ENCODE measurements around the gene LRRK2.

Gene LRRK2

DNA sequence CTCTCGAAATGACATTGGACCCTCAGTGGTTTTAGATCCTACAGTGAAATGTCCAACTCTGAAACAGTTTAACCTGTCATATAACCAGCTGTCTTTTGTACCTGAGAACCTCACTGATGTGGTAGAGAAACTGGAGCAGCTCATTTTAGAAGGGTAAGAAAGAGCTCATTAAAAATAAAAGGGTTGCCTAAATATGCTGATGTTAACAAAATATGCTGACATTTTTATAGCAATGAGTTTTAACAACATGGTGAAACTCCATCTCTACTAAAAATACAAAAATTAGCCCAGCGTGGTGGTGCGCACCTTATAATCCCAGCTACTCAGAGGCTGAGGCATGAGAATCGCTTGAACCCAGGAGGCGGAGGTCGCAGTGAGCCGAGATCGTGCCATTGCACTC lies 73.5 kb downstream of the LRRK2 start:
- DNase-seq (ENCODE audit: low read depth), result no peak

GRCh38 chr12:40300490-40300889 lies 75.7 kb downstream of the LRRK2 start:
- DNase-seq (ENCODE audit: low read depth), result no peak
- no peak overlapping the region for H3K4me3 ChIP-seq (ENCODE audit: low read depth, low read length)

More for the DNA sequence above, 73.5 kb downstream of the LRRK2 start:
- no peak overlapping the region for H3K4me3 ChIP-seq (ENCODE audit: low read depth, low read length)

GRCh38 chr12:40309001-40309400 lies 84.2 kb downstream of the LRRK2 start:
- H3K4me3 ChIP-seq (ENCODE audit: low read depth, low read length), result no peak overlapping the region
- DNase-seq (ENCODE audit: low read depth), result no peak

DNA sequence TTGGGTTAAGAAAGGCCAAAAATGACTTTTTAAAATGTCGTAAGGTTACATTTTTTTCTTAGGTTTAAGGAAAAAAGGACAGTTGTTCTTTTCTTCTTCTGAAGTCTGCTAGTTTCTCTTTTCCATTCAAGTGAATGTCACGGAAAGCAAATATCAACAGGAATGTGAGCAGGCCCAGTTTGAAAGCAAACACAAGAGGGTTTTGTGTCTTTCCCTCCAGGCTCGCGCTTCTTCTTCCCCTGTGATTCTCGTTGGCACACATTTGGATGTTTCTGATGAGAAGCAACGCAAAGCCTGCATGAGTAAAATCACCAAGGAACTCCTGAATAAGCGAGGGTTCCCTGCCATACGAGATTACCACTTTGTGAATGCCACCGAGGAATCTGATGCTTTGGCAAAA lies 85.4 kb downstream of the LRRK2 start:
- H3K4me3 ChIP-seq (ENCODE audit: low read depth, low read length), result no peak overlapping the region
- DNase-seq (ENCODE audit: low read depth), result no peak

- no peak for DNase-seq (ENCODE audit: low read depth)
- H3K4me3 ChIP-seq (ENCODE audit: low read depth, low read length), result no peak overlapping the region
Measured at GRCh38 chr12:40312196-40312595, 87.4 kb downstream of the LRRK2 start.

GRCh38 chr12:40312982-40313576 lies 88.3 kb downstream of the LRRK2 start:
- no peak overlapping the region for H3K4me3 ChIP-seq (ENCODE audit: low read depth, low read length)
- DNase-seq (ENCODE audit: low read depth), result no peak

- H3K4me3 ChIP-seq (ENCODE audit: low read depth, low read length), result no peak overlapping the region
- DNase-seq (ENCODE audit: low read depth), result no peak
Measured at GRCh38 chr12:40313928-40314327, 89.1 kb downstream of the LRRK2 start.

DNA sequence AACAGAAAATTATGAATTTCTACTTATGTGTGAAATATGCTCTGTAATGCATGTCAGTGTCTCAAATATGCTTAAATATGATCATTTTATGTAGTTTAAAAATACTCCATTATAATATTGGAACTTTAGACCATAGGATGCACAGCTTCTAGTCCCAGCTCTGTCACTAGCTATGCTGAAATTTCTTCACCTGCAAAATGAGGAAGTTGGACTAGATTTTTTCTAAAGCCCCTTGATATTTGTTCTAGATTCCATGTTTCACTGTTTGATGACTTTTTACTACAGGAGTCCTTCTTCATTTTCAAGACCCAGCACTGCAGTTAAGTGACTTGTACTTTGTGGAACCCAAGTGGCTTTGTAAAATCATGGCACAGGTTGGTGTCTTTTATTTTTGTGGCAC lies 90.1 kb downstream of the LRRK2 start:
- no peak for DNase-seq (ENCODE audit: low read depth)
- no peak overlapping the region for H3K4me3 ChIP-seq (ENCODE audit: low read depth, low read length)

DNA sequence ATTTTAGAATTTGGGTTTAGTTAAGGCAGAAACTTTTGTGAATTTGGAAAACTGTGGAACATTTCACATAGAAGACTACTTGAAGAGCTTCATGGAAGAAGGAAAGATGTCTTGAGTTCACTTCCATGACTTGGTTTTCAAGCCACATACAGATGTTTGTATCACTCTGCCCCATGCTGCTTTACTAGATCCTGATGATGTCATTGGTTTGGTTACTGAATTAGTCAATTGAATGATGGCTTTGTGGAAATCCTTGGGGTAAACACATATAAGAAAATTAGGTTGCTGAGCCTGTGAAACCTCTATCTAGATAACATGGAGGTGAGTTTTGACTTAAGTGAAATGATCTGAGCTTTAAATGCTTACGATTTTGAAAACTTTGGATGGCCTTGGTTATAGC lies 90.6 kb downstream of the LRRK2 start:
- no peak overlapping the region for H3K4me3 ChIP-seq (ENCODE audit: low read depth, low read length)
- no peak for DNase-seq (ENCODE audit: low read depth)

DNA sequence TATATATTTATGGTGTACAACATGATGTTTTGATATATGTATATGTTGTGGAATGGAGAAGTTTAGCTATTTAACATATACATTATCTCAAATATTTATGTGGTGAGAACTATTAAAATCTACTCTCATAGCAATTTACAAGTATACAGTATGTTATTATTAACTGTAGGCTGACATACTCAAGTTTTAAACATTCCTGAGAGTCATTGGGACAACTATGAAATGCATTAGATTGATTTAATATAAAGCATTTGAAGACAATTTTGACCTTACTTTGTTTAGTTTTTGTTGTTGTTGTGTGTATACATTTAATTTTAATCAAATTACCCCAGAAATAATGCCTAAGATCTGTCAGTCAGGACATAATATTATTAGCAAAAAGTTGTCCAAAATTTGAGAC lies 99.5 kb downstream of the LRRK2 start:
- H3K4me3 ChIP-seq (ENCODE audit: low read depth, low read length), result no peak overlapping the region
- no peak for DNase-seq (ENCODE audit: low read depth)

DNA sequence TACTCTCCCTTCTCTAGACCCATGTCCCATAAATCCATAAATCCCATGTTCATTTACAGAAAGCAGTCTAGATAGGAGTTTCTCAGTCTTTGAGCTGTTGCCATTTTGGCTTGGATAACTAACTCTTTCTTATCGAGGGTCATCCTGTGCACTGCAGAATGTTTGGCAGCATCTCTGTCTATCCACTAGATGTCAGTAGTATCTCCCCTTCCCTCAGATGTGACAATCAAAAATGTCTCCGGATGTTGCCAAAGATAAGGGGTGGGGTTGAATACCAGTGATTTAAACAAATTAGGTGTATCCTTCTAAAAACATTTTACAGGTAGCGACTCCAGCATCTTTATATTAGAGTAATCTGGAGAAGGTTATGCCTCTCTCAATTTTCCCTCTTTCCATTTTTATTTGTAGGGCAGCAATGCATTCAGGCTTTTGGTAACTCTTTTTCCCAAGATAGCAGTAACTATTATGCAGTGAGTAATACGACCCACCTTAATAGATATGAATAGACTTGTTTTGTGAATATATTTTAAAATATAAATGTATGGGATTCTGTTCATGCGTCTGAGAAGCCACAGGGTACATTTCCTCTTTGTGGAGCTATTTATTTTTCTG lies 100.7 kb downstream of the LRRK2 start:
- no peak for DNase-seq (ENCODE audit: low read depth)
- no peak overlapping the region for H3K4me3 ChIP-seq (ENCODE audit: low read depth, low read length)

GRCh38 chr12:40327535-40327934 lies 102.7 kb downstream of the LRRK2 start:
- DNase-seq (ENCODE audit: low read depth), result no peak
- no peak overlapping the region for H3K4me3 ChIP-seq (ENCODE audit: low read depth, low read length)

DNA sequence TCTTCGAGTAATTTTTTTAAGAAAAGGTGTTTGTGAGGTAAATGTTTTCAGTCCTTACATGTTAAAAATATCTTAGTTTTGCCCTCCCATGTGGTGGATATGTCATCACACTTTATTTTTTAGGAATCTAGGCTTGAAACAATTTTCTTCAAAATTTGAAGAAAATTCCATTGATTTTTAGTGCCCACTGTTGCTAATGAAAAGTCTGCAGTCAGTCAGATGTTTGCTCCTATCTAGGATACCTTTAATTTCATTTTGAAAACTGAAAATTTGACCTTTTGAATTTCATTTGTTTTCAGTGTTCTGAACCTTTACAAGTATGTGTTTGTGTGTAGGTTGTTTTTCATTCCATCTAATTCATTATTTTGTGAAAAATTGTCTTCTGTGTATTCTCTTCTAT lies 105.4 kb downstream of the LRRK2 start:
- DNase-seq (ENCODE audit: low read depth), result no peak
- H3K4me3 ChIP-seq (ENCODE audit: low read depth, low read length), result no peak overlapping the region

DNA sequence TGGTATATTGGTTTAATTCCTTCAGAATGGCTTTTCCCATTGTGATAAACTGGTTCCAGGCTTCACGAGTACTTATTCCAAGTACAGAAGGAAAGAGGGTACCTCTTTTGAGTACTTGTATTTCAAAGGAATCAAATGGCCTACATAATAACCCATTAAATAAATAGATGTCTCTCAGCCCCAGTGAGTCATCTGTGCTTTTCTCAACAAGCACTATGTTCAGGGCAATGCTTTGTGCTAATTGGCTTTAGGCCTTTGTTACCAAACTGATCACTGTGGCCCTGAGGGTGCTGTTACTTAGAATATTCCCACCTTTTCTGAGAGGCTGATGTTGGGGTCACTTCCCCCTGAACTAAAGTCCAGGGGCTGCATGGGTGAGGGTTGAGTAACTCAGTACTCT lies 107.1 kb downstream of the LRRK2 start:
- no peak for DNase-seq (ENCODE audit: low read depth)
- H3K4me3 ChIP-seq (ENCODE audit: low read depth, low read length), result no peak overlapping the region

- no peak for DNase-seq (ENCODE audit: low read depth)
- no peak overlapping the region for H3K4me3 ChIP-seq (ENCODE audit: low read depth, low read length)
Measured at GRCh38 chr12:40335991-40336390, 111.2 kb downstream of the LRRK2 start.

GRCh38 chr12:40336573-40337199 lies 111.9 kb downstream of the LRRK2 start:
- no peak overlapping the region for H3K4me3 ChIP-seq (ENCODE audit: low read depth, low read length)
- DNase-seq (ENCODE audit: low read depth), result no peak

GRCh38 chr12:40338071-40338470 lies 113.3 kb downstream of the LRRK2 start:
- no peak for DNase-seq (ENCODE audit: low read depth)
- H3K4me3 ChIP-seq (ENCODE audit: low read depth, low read length), result no peak overlapping the region

GRCh38 chr12:40338621-40339020 lies 113.8 kb downstream of the LRRK2 start:
- no peak overlapping the region for H3K4me3 ChIP-seq (ENCODE audit: low read depth, low read length)
- no peak for DNase-seq (ENCODE audit: low read depth)

- no peak for DNase-seq (ENCODE audit: low read depth)
- no peak overlapping the region for H3K4me3 ChIP-seq (ENCODE audit: low read depth, low read length)
Measured at GRCh38 chr12:40342010-40342409, 117.2 kb downstream of the LRRK2 start.

GRCh38 chr12:40343124-40343523 lies 118.3 kb downstream of the LRRK2 start:
- H3K4me3 ChIP-seq (ENCODE audit: low read depth, low read length), result no peak overlapping the region
- no peak for DNase-seq (ENCODE audit: low read depth)

DNA sequence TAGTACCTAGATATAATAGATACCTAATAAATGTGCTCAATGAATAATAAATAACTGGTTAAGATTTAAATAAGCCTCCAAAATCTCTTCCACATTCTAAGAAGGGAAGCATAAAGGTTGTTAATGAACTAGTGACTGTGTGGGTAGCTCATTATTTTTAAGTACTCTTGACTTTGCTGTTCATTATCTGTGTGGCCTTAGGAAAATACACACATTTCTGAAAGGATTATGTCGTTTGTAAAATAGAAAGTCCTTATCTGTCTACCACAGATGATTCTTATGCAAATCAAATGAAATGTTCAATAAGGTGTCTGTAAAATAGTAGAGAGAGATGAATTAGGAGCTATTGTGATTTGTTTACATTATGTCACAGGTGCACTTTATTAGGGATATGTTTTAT lies 119.5 kb downstream of the LRRK2 start:
- H3K4me3 ChIP-seq (ENCODE audit: low read depth, low read length), result no peak overlapping the region
- no peak for DNase-seq (ENCODE audit: low read depth)
